ENCODE measurements around the gene INTS7.

The INTS7 gene

DNA sequence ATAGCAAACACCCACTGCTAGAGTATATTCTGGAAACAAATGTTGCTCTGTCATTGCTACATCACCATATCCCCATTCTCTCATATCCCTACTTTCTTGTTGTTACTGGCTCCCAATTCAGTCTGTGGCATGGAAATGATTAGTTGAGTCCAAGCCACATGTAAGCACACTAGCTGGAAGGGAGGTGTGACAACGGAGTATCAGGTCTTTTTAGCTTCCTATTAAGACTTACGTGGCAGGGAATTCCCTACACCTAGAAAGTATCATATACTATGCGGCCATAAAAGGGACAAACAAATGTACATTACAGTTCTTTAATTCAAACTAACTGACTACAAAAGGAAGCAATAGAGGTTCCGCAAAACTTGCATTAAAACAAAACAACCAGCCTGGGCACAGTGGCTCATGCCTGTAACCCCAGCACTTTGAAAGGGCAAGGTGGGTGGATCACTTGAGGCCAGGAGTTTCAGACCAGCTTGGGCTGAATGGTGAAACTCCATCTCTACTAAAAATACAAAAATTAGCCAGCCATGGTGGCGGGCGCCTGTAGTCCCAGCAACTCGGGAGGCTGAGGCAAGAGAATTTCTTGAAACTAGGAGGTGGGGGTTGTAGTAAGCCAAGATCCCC lies 48.6 kb downstream of the INTS7 start:
- TF ChIP-seq, protein P1, sequence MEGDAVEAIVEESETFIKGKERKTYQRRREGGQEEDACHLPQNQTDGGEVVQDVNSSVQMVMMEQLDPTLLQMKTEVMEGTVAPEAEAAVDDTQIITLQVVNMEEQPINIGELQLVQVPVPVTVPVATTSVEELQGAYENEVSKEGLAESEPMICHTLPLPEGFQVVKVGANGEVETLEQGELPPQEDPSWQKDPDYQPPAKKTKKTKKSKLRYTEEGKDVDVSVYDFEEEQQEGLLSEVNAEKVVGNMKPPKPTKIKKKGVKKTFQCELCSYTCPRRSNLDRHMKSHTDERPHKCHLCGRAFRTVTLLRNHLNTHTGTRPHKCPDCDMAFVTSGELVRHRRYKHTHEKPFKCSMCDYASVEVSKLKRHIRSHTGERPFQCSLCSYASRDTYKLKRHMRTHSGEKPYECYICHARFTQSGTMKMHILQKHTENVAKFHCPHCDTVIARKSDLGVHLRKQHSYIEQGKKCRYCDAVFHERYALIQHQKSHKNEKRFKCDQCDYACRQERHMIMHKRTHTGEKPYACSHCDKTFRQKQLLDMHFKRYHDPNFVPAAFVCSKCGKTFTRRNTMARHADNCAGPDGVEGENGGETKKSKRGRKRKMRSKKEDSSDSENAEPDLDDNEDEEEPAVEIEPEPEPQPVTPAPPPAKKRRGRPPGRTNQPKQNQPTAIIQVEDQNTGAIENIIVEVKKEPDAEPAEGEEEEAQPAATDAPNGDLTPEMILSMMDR (IDR thresholded peaks at IDR 0.05; ENCODE audit: borderline replicate concordance, control extremely low read depth, extremely low read depth, insufficient read depth, missing control alignments): no peak
- DNase-seq (ENCODE audit: low spot score): no peak
- in situ Hi-C loops (cut with MboI; ENCODE audit: low sequenced_read_pairs, unreplicated experiment): no loop called here

DNA sequence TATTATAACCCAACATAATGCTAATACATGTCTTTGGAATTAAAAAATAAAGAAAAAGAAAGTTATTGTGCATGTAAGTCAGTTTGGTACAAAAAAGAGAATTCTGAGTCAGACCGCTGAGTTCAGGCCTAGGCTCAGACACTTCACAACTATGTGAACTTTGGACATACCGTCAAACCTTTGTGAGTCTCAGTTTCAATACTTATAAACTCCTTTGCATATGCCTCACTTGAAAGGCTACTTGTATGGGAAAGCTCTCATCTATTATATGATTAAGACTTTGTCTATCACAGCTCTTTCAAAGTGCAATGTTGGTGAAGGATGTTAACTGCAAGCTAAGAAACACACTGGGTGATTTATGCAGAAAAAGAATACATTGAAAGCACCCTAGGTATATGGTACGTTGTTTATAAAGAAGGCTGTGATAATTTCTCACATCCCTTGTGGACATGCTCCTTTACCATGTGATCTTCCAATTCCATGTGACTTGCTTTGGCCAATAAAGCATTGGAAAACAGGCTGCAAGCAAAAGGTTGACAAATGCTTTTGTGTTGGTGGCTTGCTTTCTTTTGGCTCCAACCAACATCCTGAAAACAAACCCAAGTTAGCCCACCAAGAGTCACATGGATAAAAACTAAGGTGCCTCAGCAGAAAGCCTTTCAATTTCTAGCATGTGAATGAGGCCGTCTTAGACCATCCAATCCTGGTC lies 49.6 kb downstream of the INTS7 start:
- TF ChIP-seq, protein P1 (IDR thresholded peaks at IDR 0.05; ENCODE audit: borderline replicate concordance, control extremely low read depth, extremely low read depth, insufficient read depth, missing control alignments): no peak
- in situ Hi-C loops (cut with MboI; ENCODE audit: low sequenced_read_pairs, unreplicated experiment): no loop called here
- peak; percentile 48 for DNase-seq (ENCODE audit: low spot score)

DNA sequence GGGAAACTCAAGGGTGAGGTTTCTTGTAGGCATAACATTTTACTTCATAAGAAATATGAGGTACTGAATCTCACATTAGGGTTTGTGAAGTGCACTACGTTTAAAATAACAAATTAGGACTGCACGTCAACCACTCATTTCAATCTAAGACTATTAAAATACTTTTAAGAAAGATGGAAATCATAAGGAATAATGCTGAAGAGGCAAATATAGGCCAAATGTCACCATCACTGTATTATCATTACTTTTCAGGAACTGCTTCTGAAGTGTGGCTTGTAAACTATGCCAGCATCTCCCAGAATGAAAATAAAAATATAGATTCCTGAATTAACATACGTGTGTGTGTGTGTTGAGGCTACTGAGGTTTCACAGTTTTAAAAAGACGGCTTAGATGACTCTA lies 56.8 kb downstream of the INTS7 start:
- in situ Hi-C loops (cut with MboI; ENCODE audit: low sequenced_read_pairs, unreplicated experiment): no loop called here
- TF ChIP-seq, protein P1 (IDR thresholded peaks at IDR 0.05; ENCODE audit: borderline replicate concordance, control extremely low read depth, extremely low read depth, insufficient read depth, missing control alignments): no peak

DNA sequence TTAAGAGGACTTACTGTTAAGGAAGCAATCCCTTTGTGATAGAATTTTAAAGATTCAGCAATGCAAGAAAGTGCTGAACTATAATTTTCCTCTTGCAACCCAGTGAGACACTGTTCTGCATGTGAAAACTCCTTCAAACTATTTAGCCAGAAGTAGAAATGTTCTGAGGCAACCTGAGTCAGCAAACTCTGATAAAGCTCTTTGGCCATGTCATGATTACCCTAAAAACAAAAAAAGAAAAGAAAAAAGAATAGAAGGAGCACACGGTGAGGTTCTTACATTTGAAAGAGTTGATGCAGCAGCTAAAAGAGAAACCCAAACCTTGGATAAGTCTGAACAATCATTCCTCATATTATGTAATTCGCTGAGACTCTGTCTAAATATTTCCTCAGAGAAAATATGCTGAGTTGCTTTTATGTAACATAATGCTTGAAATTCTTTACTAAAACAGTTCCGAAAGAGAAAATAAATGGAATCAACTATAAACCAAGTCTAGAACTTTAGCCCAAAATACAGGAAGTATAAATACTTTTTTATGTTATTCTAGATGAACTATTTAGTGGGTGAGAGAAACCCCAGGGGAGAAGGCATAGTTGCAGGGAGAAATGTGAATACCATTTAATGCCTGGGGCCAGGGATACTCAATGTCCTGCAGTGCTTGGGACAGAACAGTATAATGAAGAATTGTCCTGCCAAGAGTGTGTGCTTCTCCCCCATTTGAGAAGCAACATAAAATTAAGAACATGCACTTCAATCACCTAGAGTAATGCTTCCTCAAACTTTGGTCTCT lies 60.0 kb downstream of the INTS7 start:
- DNase-seq (ENCODE audit: low spot score): no peak
- in situ Hi-C loops (cut with MboI; ENCODE audit: low sequenced_read_pairs, unreplicated experiment): no loop called here
- TF ChIP-seq, protein P1 (IDR thresholded peaks at IDR 0.05; ENCODE audit: borderline replicate concordance, control extremely low read depth, extremely low read depth, insufficient read depth, missing control alignments): no peak

More for the DNA sequence above, 56.8 kb downstream of the INTS7 start:
- no peak for DNase-seq (ENCODE audit: low spot score)

DNA sequence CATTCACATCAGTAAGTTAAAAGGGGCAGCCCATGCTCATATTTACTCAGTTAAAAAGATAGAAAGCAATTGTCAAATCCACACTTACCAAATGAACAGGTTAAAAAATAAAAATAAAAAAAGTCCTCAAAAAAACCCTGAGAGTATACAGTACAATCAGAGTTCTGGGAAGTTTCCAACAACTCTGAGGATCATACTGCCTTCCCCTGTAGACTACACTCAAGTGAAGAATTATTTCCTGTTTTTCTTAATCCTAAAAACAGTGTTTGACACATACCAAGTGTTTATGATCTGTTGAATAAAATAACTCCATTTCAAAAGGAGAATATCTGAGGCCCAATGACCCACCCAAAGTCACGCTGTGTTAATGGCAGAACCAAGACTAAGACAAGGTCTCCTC lies 61.8 kb downstream of the INTS7 start:
- TF ChIP-seq, protein P1 (IDR thresholded peaks at IDR 0.05; ENCODE audit: borderline replicate concordance, control extremely low read depth, extremely low read depth, insufficient read depth, missing control alignments): no peak
- in situ Hi-C loops (cut with MboI; ENCODE audit: low sequenced_read_pairs, unreplicated experiment): no loop called here
- no peak for DNase-seq (ENCODE audit: low spot score)

DNA sequence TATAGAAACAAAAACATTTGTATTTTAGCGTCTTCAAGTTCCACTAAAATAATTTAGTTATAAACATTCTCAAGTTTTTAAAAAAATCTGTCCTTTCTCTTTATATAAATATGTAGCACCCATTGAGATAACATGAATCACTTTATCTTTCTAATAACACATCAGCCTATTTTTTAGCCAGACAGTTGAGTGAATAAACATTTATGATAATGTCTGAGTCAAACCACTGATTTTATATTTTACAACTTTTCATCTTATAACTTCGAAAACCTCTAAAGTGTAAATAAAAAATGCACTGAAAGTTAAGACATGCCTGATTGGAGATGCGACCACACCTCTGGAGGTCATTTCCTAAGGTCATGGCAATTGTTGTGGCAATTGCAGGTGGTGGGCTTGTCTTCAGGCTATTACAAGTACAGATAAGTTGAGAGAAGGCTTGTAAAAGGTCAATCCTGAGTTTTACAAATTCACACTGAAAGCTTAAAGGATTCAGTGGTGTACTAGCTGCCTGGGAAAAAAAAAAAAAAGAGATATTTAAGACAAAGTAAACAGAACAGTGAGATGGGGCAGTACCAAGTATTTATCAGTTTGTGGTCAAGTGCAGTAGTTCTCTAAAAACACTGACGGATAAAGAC lies 67.0 kb downstream of the INTS7 start:
- in situ Hi-C loops (cut with MboI; ENCODE audit: low sequenced_read_pairs, unreplicated experiment): no loop called here
- no peak for DNase-seq (ENCODE audit: low spot score)
- TF ChIP-seq, protein P1 (IDR thresholded peaks at IDR 0.05; ENCODE audit: borderline replicate concordance, control extremely low read depth, extremely low read depth, insufficient read depth, missing control alignments): no peak

All from GM13976 (cell line).